Measurements from ENCODE around the gene HJURP. TPM values are rescaled to one million over a fixed set of nuclear protein-coding genes. Genes with fewer than 3 reads are reported as not detected.
"Not testable (repeated sequence)": the region's sequence is repeated elsewhere in the genome, so short reads cannot be mapped to it uniquely, and the experiment has no call there.

Gene HJURP, protein sequence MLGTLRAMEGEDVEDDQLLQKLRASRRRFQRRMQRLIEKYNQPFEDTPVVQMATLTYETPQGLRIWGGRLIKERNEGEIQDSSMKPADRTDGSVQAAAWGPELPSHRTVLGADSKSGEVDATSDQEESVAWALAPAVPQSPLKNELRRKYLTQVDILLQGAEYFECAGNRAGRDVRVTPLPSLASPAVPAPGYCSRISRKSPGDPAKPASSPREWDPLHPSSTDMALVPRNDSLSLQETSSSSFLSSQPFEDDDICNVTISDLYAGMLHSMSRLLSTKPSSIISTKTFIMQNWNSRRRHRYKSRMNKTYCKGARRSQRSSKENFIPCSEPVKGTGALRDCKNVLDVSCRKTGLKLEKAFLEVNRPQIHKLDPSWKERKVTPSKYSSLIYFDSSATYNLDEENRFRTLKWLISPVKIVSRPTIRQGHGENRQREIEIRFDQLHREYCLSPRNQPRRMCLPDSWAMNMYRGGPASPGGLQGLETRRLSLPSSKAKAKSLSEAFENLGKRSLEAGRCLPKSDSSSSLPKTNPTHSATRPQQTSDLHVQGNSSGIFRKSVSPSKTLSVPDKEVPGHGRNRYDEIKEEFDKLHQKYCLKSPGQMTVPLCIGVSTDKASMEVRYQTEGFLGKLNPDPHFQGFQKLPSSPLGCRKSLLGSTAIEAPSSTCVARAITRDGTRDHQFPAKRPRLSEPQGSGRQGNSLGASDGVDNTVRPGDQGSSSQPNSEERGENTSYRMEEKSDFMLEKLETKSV
- 10.4 and 19.8 TPM in 2 replicates for total RNA-seq

DNA sequence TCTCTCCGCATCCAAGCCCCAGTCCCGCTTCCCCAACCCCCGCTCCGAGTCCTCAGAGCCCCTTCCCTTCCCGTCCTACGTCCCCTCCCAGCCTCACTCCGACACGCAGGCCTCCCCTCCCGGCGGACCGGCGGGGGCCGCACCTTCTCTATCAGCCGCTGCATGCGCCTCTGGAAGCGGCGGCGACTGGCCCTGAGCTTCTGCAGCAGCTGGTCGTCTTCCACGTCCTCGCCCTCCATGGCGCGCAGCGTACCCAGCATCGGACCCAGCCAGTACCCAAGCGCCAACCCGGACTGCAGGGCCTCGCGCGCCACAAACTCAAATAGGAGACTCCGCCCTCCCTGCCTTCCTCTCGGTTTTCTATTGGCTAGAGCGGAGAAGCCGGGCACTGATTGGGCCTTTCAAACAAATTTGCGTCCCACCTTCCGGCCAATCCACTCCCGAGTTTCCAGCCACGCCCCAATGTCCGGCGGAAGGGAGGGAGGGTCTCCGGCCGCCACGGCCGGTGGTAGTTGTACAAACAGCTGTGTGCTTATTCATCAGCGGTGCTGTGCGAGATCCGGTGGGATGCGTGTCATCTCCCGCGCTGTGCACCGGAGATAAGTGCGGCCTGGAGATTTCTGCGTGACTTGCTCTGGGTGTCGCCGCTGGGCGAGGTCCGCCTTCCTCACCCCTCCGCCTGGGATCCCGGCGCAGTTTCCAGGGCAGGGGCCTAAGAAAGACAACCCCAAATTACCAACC, at the start of gene HJURP:
Gene HJURP, minus strand, starts transcription at position 295 of the 741 bp plus-strand sequence. Its CDS starts 35 bp downstream, at position 260.
- DNase-seq = peak; percentile 97

DNA sequence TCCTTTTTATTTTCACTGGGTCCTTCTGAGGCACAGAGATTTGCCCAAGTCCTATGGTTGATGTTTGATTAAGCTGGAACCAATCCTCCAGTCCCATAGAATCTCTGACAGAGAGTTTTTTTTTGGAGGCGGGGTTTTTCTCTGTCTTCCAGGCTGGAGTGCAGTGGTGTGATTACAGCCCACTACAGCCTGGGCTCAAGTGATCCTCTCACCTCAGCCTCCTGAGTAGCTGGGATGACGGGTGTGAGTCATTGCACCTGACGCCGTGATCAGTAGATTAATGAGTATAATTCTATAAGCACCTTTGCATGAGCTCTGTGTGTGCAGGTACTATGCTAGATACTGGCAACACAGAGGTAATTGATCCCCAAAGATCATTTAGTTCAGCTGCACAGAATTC, 47.5 kb upstream of the HJURP start:
- DNase-seq = no peak

DNA sequence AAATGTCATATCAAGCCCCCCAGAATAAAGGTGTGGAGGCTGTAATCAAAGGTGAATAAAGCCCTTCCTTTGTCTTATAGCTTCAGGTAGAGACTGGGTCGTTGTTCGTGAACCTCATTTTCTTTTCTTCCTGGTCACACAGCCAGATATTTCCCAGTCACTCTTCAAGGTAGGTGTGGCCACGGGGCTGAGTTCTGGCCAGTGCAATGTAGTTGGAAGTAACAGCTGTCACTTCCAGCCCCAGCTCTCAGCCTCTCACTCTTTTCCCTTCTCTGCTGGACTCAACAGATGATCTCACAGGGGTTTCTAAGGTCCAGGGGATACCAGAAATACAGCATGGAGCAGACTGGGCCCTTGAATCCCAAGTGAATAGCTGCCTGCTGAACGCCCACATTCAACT, 47.0 kb upstream of the HJURP start:
- no peak for DNase-seq

DNA sequence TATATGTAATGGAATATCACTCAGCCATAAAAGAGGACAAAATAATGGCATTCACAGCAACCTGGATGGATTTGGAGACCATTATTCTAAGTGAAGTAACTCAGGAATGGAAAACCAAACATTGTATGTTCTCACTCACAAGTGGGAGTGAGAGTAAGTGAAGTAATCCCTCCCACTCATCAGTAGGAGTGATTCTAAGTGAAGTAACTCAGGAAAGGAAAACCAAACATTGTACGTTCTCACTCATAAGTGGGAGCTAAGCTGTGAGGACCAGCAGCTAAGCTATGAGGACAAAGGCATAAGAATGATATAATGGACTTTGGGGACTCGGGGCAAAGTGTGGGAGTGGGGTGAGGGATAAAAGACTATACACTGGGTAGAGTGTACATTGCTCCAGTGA, 41.9 kb upstream of the HJURP start:
- not testable (repeated sequence) for DNase-seq

DNA sequence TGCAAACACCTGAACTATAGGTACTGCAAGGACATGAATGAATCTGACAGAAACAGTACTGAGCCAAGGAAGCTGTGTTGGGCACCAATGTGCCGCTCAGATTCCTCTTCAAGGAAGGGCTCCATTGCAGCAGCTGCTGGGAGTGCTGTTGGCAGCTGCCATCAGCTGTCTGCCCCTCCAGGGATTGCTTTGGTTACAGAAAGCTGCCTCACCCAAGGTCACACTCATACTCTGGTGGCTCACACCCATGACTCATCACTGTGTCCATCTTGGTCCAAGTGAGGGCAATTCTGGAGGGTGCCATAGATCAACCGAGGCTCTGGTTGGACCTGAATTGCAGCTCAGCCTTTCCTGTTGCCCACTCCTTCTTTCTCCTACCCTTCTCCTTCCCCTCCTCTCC, 38.5 kb upstream of the HJURP start:
- no peak for DNase-seq

DNA sequence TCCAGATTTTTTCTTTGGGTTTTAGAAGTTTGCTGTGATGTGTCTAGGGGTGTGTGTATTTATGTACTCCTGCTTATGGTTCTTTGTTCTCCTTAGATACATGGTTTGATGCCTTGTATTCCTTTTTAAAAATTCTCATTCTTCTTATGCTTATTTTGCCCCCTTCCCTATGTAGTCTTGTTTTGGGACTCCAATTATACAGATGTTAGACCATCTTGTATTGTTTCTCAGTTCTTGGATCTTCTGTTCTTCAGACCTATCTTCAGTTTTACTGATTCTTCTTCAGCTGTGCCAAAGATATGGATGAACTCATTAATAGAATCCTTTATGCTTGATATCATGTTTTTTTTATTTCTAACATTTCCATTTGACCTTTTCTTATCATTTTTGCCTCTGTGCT, 28.0 kb upstream of the HJURP start:
- DNase-seq = no peak

DNA sequence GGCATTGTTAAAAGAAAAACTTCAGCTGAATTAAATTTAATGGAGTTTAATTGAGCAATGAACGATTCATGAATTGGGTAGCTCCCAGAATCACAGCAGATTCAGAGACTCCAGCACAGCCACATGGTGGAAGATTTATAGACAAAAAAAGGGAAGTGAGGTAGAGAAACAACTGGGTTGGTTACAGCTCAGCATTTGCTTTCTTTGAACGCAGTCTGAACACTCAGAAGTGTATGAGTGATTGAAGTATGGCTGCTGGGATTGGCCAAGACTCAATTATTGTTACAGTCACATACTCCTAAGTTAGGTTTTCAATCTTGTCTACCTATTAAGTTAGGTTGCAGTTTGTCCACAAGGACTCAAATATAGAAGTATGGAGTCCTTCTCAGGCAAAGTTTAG, 17.8 kb upstream of the HJURP start:
- not testable (repeated sequence) for DNase-seq

DNA sequence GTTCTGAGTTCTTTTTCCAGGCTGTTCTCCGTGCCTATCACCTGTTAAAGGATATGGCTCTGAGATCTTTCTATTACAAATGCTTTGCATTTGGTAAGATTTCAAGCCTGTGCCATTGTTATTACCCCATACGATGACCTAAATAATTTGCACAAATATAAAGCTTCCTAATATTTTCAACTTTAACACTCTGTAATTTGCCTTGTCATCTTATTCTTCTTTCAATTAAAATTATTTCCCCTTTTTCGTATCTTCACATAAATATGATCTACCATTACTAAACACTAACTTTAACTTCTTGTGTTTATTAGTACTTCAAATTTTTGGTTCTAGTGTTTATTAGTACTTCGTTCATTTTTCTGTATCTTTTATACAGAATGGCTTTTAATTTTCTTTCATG, 17.1 kb upstream of the HJURP start:
- DNase-seq = no peak

DNA sequence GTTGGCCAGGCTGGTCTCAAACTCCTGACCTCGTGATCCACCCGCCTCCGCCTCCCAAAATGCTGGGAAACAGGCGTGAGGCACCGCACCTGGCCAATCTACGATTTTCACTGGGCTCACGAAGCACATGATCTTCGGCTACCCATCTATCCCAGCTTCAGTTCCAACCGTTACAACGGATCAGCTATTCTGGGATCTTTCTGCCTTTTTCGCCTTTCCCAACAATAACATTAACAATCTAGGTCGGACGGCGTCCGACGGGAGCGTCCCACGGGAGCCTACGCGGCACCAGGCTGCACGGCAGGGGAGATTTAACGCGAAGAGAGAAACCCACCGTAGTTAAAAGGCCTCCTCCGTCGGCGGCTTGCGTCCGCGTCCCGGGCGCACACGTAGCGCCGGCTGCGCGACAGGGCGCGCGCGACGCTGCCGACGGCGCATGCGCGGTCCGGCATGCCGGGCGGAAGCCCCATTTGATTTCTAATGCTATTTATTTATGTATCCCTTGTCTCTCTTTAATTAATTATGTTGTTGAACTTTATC, 13.7 kb upstream of the HJURP start, which contains the start of gene MSL3B:
Gene MSL3B, minus strand, starts transcription at position 394 of the 540 bp plus-strand sequence.
- DNase-seq = peak; percentile 77

DNA sequence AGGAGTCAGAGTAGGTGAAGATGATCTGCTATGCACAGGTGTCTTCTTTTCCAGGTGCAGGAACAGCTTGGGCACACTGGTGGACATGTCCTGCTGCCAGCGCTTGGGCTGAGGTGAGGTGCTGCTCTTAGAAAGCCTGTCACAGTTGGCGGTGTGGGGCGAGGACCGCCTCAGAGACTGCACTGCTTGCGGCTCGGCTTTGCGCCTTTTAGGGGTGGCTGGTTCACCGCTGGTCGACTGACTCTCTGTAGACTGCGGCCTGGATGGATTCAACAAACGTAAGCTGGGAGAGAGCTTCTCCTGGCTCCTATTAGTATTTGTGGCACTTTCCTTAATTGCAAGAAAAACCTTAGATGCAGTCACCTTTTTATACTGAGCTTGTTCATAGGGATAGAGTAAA, 12.1 kb upstream of the HJURP start:
- no peak for DNase-seq

DNA sequence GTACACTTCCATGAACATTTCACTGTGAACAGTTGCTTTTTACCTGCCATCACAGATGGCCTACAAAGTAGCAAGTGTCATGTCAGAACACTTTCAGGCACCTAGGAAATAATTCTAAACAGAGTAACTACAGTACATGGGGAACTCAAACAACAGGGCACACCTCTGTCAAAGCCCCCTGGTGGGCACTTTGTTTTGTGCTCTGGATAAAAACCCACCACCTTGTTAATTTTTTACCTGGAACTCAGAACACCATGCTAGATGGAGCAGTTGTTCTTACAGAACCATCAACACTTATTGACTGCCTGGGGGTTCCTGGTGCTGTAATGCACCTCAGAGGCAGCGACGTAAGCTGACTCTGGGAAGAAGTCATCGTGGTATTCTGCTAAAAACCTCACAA, 11.5 kb upstream of the HJURP start:
- no peak for DNase-seq

DNA sequence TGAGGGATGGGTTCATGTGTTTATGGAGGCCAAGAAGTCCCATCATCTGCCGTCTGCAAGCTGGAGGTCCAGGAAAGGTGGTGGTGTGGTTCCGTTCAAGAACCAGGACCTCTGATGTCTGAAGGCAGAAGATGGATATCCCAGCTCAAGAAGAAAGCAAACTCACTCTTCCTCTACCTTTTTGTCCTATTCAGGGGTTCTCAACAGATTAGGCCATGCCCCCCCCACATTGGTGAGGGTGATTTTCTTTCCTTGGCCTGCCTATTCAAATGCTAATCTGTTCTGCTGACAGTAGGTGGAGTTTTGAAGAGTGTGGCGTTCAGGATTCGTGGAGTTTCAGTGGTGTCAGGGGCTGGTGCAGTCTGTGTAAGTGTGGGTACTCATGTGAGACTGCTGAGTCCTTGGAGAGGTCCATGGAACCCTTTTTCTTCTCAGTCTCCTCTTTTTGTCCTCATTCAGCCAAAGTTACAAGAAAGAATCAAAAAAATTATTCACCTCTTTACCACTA, 8.0 kb upstream of the HJURP start:
- no peak for DNase-seq

DNA sequence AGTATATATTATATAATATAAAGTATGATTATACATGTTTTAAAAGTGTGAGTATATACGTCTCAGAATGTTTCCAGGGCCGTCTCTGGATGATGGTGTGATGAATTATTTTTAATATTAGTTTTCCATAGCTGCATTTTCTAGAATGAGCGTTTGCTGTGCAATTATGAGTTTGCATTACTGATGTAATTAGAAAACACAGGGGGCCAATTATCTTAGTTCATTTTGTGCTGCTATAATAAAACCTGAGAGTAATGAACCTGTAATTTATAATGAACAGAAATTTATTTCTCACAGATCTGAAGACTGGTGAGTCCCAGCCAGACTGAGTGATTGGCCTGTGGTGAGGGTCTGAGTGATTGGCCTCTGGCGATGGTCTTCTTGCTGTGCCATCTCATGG, 4.0 kb upstream of the HJURP start:
- DNase-seq = no peak

DNA sequence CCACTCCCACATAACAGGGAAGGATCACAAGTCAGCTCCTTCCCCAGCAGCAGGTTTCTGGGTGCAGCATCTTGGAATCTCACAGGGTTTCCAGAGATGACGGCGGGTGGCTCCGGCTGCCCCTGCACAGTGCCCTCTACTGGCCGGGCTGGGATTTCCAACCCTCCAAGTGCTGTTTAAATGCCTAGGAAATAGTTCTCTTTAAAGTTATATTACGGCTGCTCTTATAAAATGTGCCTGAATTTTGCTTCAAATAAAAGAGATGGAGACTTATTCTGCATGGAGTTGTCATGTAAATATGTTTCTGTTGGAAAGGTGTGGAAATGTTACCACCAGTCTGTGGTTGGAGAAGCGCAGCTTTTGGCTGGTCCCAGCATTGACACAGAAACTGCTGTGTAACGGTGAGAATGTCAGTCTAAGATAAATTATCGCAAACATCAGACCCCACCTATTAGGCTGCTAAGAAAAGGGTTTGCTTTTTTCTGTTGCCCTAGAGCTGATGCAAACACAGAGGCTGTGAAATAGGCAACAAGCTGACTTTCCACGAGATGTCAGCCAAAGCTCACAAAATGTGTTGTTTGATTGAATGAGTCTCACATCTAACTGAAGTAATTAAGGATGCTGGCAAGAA, 3.3 kb upstream of the HJURP start:
- peak; percentile 60 for DNase-seq

DNA sequence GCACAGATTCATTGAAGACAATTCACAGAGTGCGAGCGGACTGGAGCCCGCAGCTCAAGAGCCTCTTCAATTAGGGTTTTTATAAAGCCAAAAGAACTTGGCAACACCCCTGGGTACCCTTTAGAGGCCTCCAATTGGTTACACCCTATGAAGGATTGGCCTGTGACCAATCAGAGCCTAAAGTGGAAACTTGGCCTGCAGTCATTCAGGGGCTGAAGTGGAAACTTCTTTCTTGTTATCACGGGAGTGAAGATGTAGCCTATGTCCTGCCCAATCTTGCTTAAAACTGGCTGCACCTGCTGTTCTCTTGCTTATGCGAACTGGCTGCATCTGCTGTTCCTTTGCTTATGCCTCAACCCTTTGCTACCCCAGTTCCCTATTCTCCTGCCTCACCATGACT, 1.8 kb upstream of the HJURP start:
- DNase-seq = no peak

DNA sequence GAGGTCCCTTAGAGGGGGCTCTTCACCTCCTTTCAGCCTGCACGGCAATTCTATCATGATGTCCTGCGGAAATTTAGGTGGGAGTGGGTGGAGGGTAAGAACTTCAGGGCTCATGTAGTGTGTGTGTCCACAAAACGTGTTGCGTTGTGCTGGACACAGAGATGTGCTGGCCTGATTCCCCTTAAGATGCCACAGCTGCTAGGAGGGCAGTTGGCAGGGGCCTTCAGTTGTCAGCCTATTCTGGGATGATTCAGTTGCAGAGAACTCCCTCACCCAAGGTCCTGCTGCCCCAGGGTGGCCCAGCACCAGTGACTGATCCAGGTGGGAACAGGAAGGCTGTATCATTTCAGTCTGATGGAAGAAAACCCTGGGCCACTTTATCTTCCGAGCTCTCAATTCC, 1.0 kb upstream of the HJURP start:
- no peak for DNase-seq

DNA sequence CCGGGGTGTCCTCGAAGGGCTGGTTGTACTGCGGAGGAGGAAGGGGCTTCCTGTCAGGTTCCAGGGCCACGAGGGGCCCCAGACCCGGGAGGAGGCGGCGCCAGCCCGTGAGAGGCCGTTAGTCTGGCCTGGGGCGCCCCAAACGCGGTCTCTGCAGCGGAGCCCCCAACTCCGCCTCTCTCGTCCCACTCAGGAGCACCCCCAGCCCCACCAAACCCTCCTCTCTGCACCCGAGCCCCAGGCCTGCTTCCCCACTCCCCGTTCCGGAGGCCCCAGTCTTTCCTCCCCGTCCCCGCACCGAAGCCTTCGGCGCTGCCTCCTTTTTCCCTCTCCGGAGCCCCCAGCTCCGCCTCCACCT, 473 bp downstream of the HJURP start:
- no peak for DNase-seq

DNA sequence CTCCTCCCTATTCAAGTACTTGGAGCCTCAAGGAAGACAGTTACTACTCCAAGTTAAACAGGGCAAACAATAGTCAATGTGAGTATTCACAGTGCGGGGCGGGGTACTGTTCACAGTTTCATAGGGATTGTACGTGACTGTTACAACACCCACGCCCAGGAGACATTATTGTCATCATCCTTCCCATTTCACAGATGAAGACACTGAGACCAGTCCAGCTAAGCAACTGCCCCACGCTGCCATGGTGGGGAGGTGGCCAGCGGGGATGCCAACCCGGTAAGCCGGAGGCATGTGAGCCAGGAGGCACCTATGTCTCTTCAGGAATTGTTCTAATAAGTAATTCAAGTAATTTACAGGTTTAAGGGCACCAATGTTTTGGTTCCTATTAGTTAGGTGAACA, 982 bp downstream of the HJURP start:
- peak; percentile 14 for DNase-seq

DNA sequence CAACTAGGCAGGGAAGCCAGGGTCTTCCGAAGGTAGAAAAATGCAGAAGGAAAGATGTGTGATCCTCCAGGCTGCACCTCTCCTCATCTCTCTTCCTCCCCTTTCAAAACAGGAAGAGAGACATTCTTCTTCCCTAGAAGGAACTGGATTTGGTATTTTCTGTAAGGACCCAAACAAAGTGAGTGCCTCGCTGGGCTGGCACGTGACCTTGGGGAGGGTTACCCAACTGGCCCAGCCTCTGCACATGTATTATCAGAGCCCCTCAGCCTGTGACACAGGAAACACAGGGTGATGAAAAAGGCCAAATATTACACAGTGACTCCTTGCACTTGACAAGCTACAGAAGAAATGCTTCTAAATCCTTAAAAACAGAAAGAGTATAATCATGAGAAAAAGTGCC, 2.3 kb downstream of the HJURP start:
- peak; percentile 56 for DNase-seq

DNA sequence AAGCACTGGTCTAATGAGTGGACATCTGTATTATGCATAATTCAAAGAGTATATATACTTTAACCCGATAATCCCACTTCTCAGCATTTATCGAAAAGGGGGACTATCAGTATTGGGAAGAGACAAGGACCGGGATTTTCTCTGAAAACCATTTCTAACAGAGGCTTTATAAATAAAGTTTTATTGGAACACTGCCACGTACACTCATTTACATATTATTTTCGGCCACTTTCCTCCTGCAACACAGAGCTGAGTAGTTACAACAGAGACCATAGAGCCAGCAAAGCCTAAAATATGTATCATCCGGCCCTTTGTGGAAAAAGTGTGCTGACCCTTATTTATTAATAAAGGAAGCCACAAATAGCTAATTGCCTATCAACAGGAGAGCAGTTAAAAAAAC, 3.2 kb downstream of the HJURP start:
- DNase-seq = no peak

DNA sequence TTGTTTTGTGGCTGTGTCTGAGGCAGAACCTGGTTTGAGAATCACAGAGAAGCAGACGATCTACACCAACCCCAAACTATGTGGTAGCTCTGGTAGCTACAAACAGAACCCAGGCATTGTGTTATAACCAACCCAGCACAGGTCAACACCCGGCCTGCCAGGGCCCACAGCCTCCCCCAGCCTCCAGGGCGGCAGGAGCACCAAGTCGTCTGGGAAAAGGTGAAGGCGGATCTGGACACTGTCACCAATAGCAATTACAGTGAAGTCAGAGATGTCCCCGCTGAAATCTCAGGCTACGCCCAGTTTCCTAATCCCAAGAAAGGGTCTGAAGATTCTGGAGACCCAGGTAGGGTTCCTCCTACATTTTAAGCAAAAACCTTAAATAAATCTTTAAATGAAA, 3.6 kb downstream of the HJURP start:
- no peak for DNase-seq

DNA sequence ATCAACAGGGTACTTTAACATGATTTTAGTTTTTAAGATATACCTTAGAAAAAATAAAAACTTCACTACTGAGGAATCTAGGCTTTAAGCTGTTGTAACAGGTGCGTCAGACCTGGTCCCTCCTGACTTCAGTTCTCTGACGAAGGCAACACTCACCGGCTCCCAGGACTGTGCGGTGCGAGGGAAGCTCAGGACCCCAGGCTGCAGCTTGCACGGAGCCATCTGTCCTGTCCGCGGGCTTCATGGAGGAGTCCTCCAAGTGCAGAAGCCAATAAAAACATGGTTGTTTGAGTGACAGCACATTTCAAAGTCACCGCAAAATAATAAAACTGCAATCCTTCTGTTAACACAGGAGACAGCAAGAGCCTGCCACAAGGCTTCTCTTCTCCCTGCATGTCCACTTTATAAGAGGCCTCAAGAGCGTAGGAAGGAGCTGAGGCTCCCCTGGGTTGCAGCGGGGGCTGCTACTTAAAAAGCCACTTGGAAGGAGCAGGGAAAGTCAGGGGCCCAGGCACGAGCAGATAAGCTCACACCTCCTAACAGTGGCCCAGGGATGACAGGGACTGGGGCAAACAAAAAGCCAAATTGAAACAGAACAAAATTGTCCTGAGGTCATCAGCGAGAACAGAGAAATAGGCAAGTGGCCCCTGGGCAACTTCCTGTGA, 4.6 kb downstream of the HJURP start:
- DNase-seq = no peak
